PC-9 (cell line): ENCODE measurements around the gene IL15. TPM values are rescaled to one million over a fixed set of nuclear protein-coding genes. Genes with fewer than 3 reads are reported as not detected.

Experiments
- BruUV-seq: library from RNA; stranded (reverse); fragments of 400-500 nt; replicated peaks from 2 replicates; lab custom pipeline; 2021; lab: Mats Ljungman, UMichigan
- CTCF ChIA-PET: fragments of 300-600 bp; sonication (Branson Sonifier 250); formaldehyde crosslinking; loops from one replicate; lab custom pipeline; 2022; ENCODE audit warnings: antibody characterized with exemption; lab: Charles Lee
- POLR2A ChIA-PET: fragments of 300-600 bp; sonication (Branson Sonifier 250); formaldehyde crosslinking; loops from one replicate; lab custom pipeline; 2022; ENCODE audit warnings: antibody characterized with exemption; ENCODE audit not compliant: unreplicated experiment; lab: Charles Lee
- DNase-seq, 2 experiments: peaks; one replicate each; pipeline versions ENCODE4 v3.0.0 to v3.0.0-alpha.2; 2015 to 2022; ENCODE audit warnings: mixed read lengths in 1 of 2
- H2AFZ ChIP-seq: fragments of 200-600 bp; sonication (generic); 2 replicates; pipeline ENCODE4 v1.8.1; 2017; ENCODE audit warnings: antibody characterized with exemption
- H3F3A ChIP-seq: fragments of 200-600 bp; sonication (generic); 2 replicates; pipeline ENCODE4 v1.8.1; 2017; ENCODE audit warnings: antibody characterized with exemption, mild to moderate bottlenecking, low read depth; ENCODE audit not compliant: insufficient read depth
- H3K27ac ChIP-seq: fragments of 200-600 bp; sonication (generic); 2 replicates; pipeline ENCODE4 v1.6.1; 2016; ENCODE audit warnings: mixed run types
- H3K27me3 ChIP-seq: fragments of 200-600 bp; sonication (generic); 2 replicates; pipeline ENCODE4 v1.6.1; 2016; ENCODE audit warnings: low read depth, mixed run types; ENCODE audit not compliant: insufficient read depth
- H3K36me3 ChIP-seq: fragments of 200-600 bp; sonication (generic); 2 replicates; pipeline ENCODE4 v1.6.1; 2016; ENCODE audit warnings: low read depth, mixed run types
- H3K4me1 ChIP-seq: fragments of 200-600 bp; sonication (generic); replicated peaks from 2 replicates; pipeline ENCODE4 v1.6.1; 2016; ENCODE audit warnings: mixed run types; ENCODE audit not compliant: insufficient read depth
- H3K4me2 ChIP-seq: fragments of 200-600 bp; sonication (generic); 2 replicates; pipeline ENCODE4 v1.6.1; 2017; ENCODE audit warnings: mixed run types
- H3K4me3 ChIP-seq: fragments of 200-600 bp; sonication (generic); 2 replicates; pipeline ENCODE4 v1.6.1; 2016; ENCODE audit warnings: mixed run types
- H3K79me2 ChIP-seq: fragments of 200-600 bp; sonication (generic); 2 replicates; pipeline ENCODE4 v1.6.1; 2017; ENCODE audit warnings: low read depth, mixed run types
- H3K9me2 ChIP-seq: fragments of 200-600 bp; sonication (generic); 2 replicates; pipeline ENCODE4 v1.8.1; 2017; ENCODE audit warnings: mild to moderate bottlenecking; ENCODE audit not compliant: insufficient read depth
- H3K9me3 ChIP-seq: fragments of 200-600 bp; sonication (generic); 2 replicates; pipeline ENCODE4 v1.8.1; 2016; ENCODE audit warnings: low read depth; ENCODE audit not compliant: insufficient read depth
- H4K20me1 ChIP-seq: fragments of 200-600 bp; sonication (generic); 2 replicates; pipeline ENCODE4 v1.8.1; 2017; ENCODE audit not compliant: insufficient read depth
- CTCF ChIP-seq: fragments of 200-600 bp; sonication (generic); conservative IDR thresholded peaks from 2 replicates; pipeline ENCODE4 v1.6.1; 2017; ENCODE audit warnings: mixed run types, antibody characterized with exemption, mild to moderate bottlenecking, moderate library complexity
- EZH2 ChIP-seq: fragments of 200-600 bp; sonication (generic); IDR thresholded peaks from 2 replicates; pipeline ENCODE4 v1.8.0; 2017; ENCODE audit warnings: antibody characterized with exemption, low read depth
- intact Hi-C: fragments of 100-400 bp; cut with micrococcal nuclease; formaldehyde crosslinking; loops from one replicate; pipeline ENCODE4 v1.10.0; 2022; ENCODE audit not compliant: unreplicated experiment
- total RNA-seq: library from RNA; stranded (reverse); gene quantifications from 2 replicates; pipeline ENCODE4 v1.2.3, GENCODE V29; 2021

The IL15 gene
- total RNA-seq, 1 experiment from 2014 or later: 4.2 TPM

DNA sequence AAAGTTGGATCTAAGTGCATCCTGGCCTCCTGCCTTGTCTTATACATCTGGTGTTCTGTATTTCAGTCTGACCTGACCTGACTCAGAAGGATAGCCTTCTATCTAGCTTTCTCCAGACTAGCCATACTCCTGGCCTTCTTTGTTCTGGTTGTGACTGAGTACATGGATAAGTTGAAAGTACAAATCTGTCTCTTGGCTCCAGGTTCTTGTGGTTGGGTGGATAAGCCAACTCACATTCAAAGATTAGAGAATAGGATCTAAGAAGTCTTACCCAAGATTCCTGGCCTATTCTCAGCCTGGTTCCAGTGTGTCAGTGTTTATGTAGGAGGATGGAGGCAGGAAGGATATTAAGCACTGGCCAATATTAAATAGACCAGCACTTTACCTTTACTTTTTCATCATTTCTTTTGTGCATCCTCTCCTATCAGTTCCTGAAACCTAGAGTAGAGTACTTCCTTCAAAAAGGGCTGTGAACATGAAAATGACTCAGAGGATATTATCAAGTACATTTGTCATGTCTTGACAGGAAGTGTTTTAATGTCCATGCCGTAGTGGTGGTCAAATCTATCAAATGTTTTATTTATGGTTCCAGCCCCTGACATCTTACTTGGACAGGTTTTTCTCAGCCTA, 123.5 kb downstream of the IL15 start:
- CTCF ChIA-PET: interaction anchor here (0.7 kb wide), 1 partner anchor 611 kb away, joined by 4 read pairs; no protein-coding TSS in a partner anchor

GRCh38 chr4:141761926-141762325, 125.5 kb downstream of the IL15 start:
- Histone ChIP-seq H3K4me1 (no peaks in the 10 kb centered on the region), H3K4me3 (no peak overlapping the region), H3K9me3 (no peaks in the 10 kb centered on the region), H3K9me2 (no peaks in the 10 kb centered on the region), H3K36me3 (no peaks in the 10 kb centered on the region), H2AFZ (no peak overlapping the region), H4K20me1 (no peaks in the 10 kb centered on the region), H3K4me2 (no peak overlapping the region), H3K27ac (no peak overlapping the region), H3K27me3 (no peaks in the 10 kb centered on the region), H3F3A (no peaks in the 10 kb centered on the region), H3K79me2 (no peaks in the 10 kb centered on the region)
- no peak for DNase-seq
- CTCF ChIA-PET: no interaction called here
- no TSS peak for BruUV-seq
- TF ChIP-seq EZH2 (no peak), CTCF (no peak)
- POLR2A ChIA-PET: no interaction called here
- intact Hi-C loops: no loop called here

More for the DNA sequence above, 123.5 kb downstream of the IL15 start:
- Histone ChIP-seq H2AFZ (no peak overlapping the region), H3K4me2 (no peak overlapping the region), H3K9me2 (no peaks in the 10 kb centered on the region), H3K9me3 (no peaks in the 10 kb centered on the region), H3K27me3 (no peaks in the 10 kb centered on the region), H4K20me1 (no peaks in the 10 kb centered on the region), H3K36me3 (no peaks in the 10 kb centered on the region), H3K79me2 (no peaks in the 10 kb centered on the region), H3F3A (no peaks in the 10 kb centered on the region), H3K4me1 (no peaks in the 10 kb centered on the region), H3K27ac (no peak overlapping the region), H3K4me3 (no peak overlapping the region)
- intact Hi-C loops: no loop called here
- no peak for DNase-seq
- POLR2A ChIA-PET: no interaction called here
- no TSS peak for BruUV-seq
- TF ChIP-seq EZH2 (no peak), CTCF (no peak)

- no peak for DNase-seq
- no peak overlapping the region for H3K4me3 ChIP-seq
- H4K20me1 ChIP-seq: no peaks in the 10 kb centered on the region
- CTCF ChIA-PET: no interaction called here
- no TSS peak for BruUV-seq
- H3K79me2 ChIP-seq: no peaks in the 10 kb centered on the region
- H3K9me3 ChIP-seq: no peaks in the 10 kb centered on the region
- POLR2A ChIA-PET: interaction anchor here (0.6 kb wide), 1 partner anchor 1481 kb away, joined by 3 read pairs; no protein-coding TSS in a partner anchor
- H3F3A ChIP-seq: no peaks in the 10 kb centered on the region
- H3K9me2 ChIP-seq: no peaks in the 10 kb centered on the region
- H3K4me2 ChIP-seq: no peak overlapping the region
- H3K36me3 ChIP-seq: no peaks in the 10 kb centered on the region
- intact Hi-C loops: no loop called here
- no peaks in the 10 kb centered on the region for H3K27me3 ChIP-seq
- H2AFZ ChIP-seq: no peak overlapping the region
- TF ChIP-seq CTCF (no peak), EZH2 (no peak)
- no peak overlapping the region for H3K27ac ChIP-seq
- no peaks in the 10 kb centered on the region for H3K4me1 ChIP-seq
Observed at GRCh38 chr4:141763374-141763773, 127.0 kb downstream of the IL15 start.
